HepG2 (cell line): ENCODE measurements around the gene RMDN2. TPM values are rescaled to one million over a fixed set of nuclear protein-coding genes. Genes with fewer than 3 reads are reported as not detected.
"Not testable (repeated sequence)": the region's sequence is repeated elsewhere in the genome, so short reads cannot be mapped to it uniquely, and the experiment has no call there.

ENCODE experiments used
- ATAC-seq: fragments of 200-7000 bp; cut with Tn5 transposase; 3 replicates; pipeline ENCODE4 v1.9.1; 2020; ENCODE audit warnings: mild to moderate bottlenecking, moderate library complexity
- BruUV-seq: library from RNA; stranded (reverse); fragments of 400-500 nt; replicated peaks from 2 replicates; lab custom pipeline; 2021; lab: Mats Ljungman, UMichigan
- CTCF ChIA-PET: fragments of 300-600 bp; formaldehyde crosslinking; extraction: SDS; loops from one replicate; lab custom pipeline; 2021; ENCODE audit warnings: low total read pairs, inconsistent platforms, low intra/inter-chr PET ratio; lab: Yijun Ruan, JAX
- POLR2A ChIA-PET: fragments of 350-600 bp; sonication (Branson Sonifier 250); formaldehyde crosslinking; loops from one replicate; lab custom pipeline; 2020; ENCODE audit warnings: antibody characterized with exemption, inconsistent platforms; lab: Yijun Ruan, JAX
- DNase-seq: peaks from one replicate; pipeline ENCODE4 v3.0.0-alpha.2; 2015; ENCODE audit warnings: low spot score
- FAIRE-seq: peaks from 3 replicates; lab custom pipeline; 2011; peaks lifted over from hg19 to GRCh38; lab: Jason Lieb, UNC
- H2AFZ ChIP-seq: one replicate; pipeline ENCODE4 v1.6.1; 2011; ENCODE audit warnings: low read length, inconsistent platforms
- H3K27ac ChIP-seq: fragments of 300-600 bp; 3 replicates; pipeline ENCODE4 v1.8.0; 2011; ENCODE audit warnings: mixed run types, mild to moderate bottlenecking, mixed read lengths, low read length, inconsistent platforms; ENCODE audit not compliant: insufficient read depth; ENCODE audit errors: extremely low read length
- H3K27me3 ChIP-seq, 2 experiments: fragments of 200-600 bp in 1 of 2; 2 replicates in 1 of 2; 3 replicates in 1 of 2; pipeline versions ENCODE4 v1.6.0 to v1.8.0; 2011; ENCODE audit warnings: low read length in 2 of 2, mild to moderate bottlenecking in 2 of 2, moderate library complexity in 2 of 2, inconsistent platforms in 1 of 2; ENCODE audit not compliant: insufficient read depth in 2 of 2, control insufficient read depth in 1 of 2
- H3K36me3 ChIP-seq, 2 experiments: fragments of 200-600 bp in 1 of 2; replicated peaks in 1 of 2; 2 replicates in 1 of 2; 3 replicates in 1 of 2; pipeline versions ENCODE4 v1.5.1 to v1.8.0; 2011; ENCODE audit warnings: low read length in 2 of 2, inconsistent platforms in 1 of 2; ENCODE audit not compliant: insufficient read depth in 2 of 2, control insufficient read depth in 1 of 2
- H3K4me1 ChIP-seq: 2 replicates; pipeline ENCODE4 v1.5.1; 2012; ENCODE audit warnings: low read length, inconsistent platforms; ENCODE audit not compliant: insufficient read depth
- H3K4me2 ChIP-seq: 2 replicates; pipeline ENCODE4 v1.6.0; 2011; ENCODE audit warnings: low read depth, low read length, inconsistent platforms
- H3K4me3 ChIP-seq, 3 experiments: fragments of 200-600 bp in 1 of 3; sonication (generic), shearing (Covaris generic) in 1 of 3; replicated peaks in 1 of 3; 2 replicates each; pipeline ENCODE4 v1.5.1; 2011 to 2016; ENCODE audit warnings: low read length in 3 of 3, inconsistent platforms in 2 of 3, low read depth in 2 of 3, mild to moderate bottlenecking in 2 of 3, control low read depth in 1 of 3, mixed read lengths in 1 of 3; ENCODE audit not compliant: insufficient read depth in 1 of 3
- H3K79me2 ChIP-seq: one replicate; pipeline ENCODE4 v1.6.1; 2011; ENCODE audit warnings: low read length, inconsistent platforms; ENCODE audit not compliant: insufficient read depth
- H3K9ac ChIP-seq: 2 replicates; pipeline ENCODE4 v1.6.0; 2011; ENCODE audit warnings: mild to moderate bottlenecking, low read depth, low read length, inconsistent platforms; ENCODE audit not compliant: insufficient read depth
- H3K9me3 ChIP-seq: 2 replicates; pipeline ENCODE4 v1.5.1; 2012; ENCODE audit warnings: mild to moderate bottlenecking, low read length
- H4K20me1 ChIP-seq: 2 replicates; pipeline ENCODE4 v1.6.0; 2011; ENCODE audit warnings: inconsistent platforms, mild to moderate bottlenecking, low read length, moderate library complexity; ENCODE audit not compliant: insufficient read depth
- GABPB1 ChIP-seq: IDR thresholded peaks from 2 replicates; pipeline ENCODE4 v1.6.1; 2016; ENCODE audit warnings: mild to moderate bottlenecking, missing genetic modification reagents, moderate library complexity, missing compliant biosample characterization
- REXO4 ChIP-seq: sonication (generic); formaldehyde crosslinking; IDR thresholded peaks from 2 replicates; pipeline ENCODE4 v1.8.0; 2022; ENCODE audit warnings: missing genetic modification reagents, mild to moderate bottlenecking, borderline replicate concordance
- ZBTB40 ChIP-seq, 2 experiments: fragments of 450-650 bp in 1 of 2; sonication (generic) in 1 of 2; formaldehyde crosslinking in 1 of 2; IDR thresholded peaks; 2 replicates each; pipeline versions ENCODE4 v1.6.1 to v1.8.0; 2016 to 2022; ENCODE audit warnings: antibody characterized with exemption in 1 of 2, mild to moderate bottlenecking in 1 of 2, missing genetic modification reagents in 1 of 2
- ZNF17 ChIP-seq: sonication (generic); formaldehyde crosslinking; IDR thresholded peaks from 2 replicates; pipeline ENCODE4 v1.5.0; 2020; ENCODE audit warnings: mild to moderate bottlenecking, missing genetic modification reagents
- ZNF496 ChIP-seq: sonication (generic); formaldehyde crosslinking; IDR thresholded peaks from 2 replicates; pipeline ENCODE4 v1.8.1; 2023; ENCODE audit warnings: mild to moderate bottlenecking, moderate library complexity, missing genetic modification reagents; ENCODE audit not compliant: insufficient replicate concordance
- WGBS: methylation state at CpG from one replicate; pipeline ENCODE4 v1.1.6; 2017; ENCODE audit warnings: low lambda C conversion rate; 5-methylcytosine and 5-hydroxymethylcytosine counted together
- in situ Hi-C: cut with HindIII; loops from 2 replicates; pipeline ENCODE4 v1.10.0; 2017; ENCODE audit warnings: low pct_unique_long_range_greater_than_20kb; ENCODE audit not compliant: extremely low pct_ligation_motif_present
- intact Hi-C: fragments of 100-400 bp; cut with micrococcal nuclease; formaldehyde crosslinking; loops from one replicate; pipeline ENCODE4 v1.10.0; 2022; ENCODE audit not compliant: unreplicated experiment
- polyA plus RNA-seq, 8 experiments: library from polyadenylated mRNA; depleted of rRNA in 3 of 8; stranded (reverse) in 7 of 8; unstranded in 1 of 8; fragments of >200 nt; fragmentation: Illumina TruSeq in 4 of 8; extraction: Trizol in 4 of 8; gene quantifications; 2 replicates each; pipeline versions ENCODE4 v1.2.1 to v1.2.3, GENCODE V29; 2011 to 2016; ENCODE audit warnings: low read depth in 4 of 8, missing spikeins in 1 of 8, mixed read lengths in 1 of 8; ENCODE audit not compliant: insufficient read depth in 1 of 8
- total RNA-seq, 5 experiments: library from RNA; depleted of rRNA; stranded (reverse); fragments of >200 nt; fragmentation: Illumina TruSeq; extraction: Trizol; gene quantifications; 2 replicates each; pipeline ENCODE4 v1.2.3, GENCODE V29; 2016; ENCODE audit warnings: low read depth in 1 of 5

Gene RMDN2
- total and polyA plus RNA-seq, 2 of the 13 experiments (the other 11 are each of a cell fraction or from before 2014, with no cell fraction given), result 2.3 to 8.9 TPM

GRCh38 chr2:37941267-37941666, 16.2 kb downstream of the RMDN2 start:
- FAIRE-seq, H3K79me2 ChIP-seq, H4K20me1 ChIP-seq, DNase-seq, H3K9me3 ChIP-seq, H3K36me3 ChIP-seq, H2AFZ ChIP-seq, ATAC-seq, H3K27me3 ChIP-seq, H3K4me3 ChIP-seq, BruUV-seq, CTCF ChIA-PET, H3K9ac ChIP-seq, intact Hi-C loops, H3K4me1 ChIP-seq, in situ Hi-C loops, H3K27ac ChIP-seq, H3K4me2 ChIP-seq: not testable (repeated sequence)
- peak; percentile 91; the same call in 1 of the 2 replicates for TF ChIP-seq ZNF17 (CRISPR knock-in tag)
- WGBS, result 91% methylated on average over 8 of the region's 8 CpGs
- POLR2A ChIA-PET, result interaction anchor here (1.2 kb wide), 1 partner anchor 16 kb away, joined by 3 read pairs; the partner anchor contains the start of gene RMDN2

DNA sequence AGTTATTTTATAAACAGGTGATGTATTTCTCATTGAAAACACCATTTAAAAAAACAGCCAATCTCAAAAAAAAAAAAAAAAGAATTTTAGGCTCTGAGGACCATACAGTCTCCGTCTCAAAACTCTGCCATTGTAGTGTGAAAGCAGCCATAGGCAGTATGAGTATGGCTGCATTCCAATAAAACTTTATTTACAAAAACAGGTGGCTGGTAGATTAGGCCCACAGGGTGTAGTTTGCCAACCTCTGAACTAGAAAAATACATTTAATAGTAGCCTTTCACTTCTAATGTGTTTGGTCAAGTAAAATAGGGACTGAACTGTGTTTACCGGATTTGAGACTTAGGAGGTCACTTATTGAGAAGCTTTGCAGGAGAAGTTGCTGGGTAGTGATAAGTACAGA, 19.2 kb downstream of the RMDN2 start:
- CTCF ChIA-PET, result no interaction called here
- ATAC-seq, result no peak
- H3K9me3 ChIP-seq, result peaks cover 6% of the 10 kb centered on the region; the same call in 1 of the 2 replicates
- H3K4me2 ChIP-seq, result no peak overlapping the region
- 96% methylated on average over 2 of the region's 2 CpGs for WGBS
- H3K79me2 ChIP-seq, result no peaks in the 10 kb centered on the region
- peaks cover 7% of the 10 kb centered on the region; the same call in 1 of the 2 replicates for H3K4me1 ChIP-seq
- no peak overlapping the region for H3K4me3 ChIP-seq
- no peaks in the 10 kb centered on the region for H3K27me3 ChIP-seq
- no peak overlapping the region for H3K9ac ChIP-seq
- H2AFZ ChIP-seq, result no peak overlapping the region
- no peak for FAIRE-seq
- in situ Hi-C loops (no loop called here), intact Hi-C loops (no loop called here)
- POLR2A ChIA-PET, result no interaction called here
- no peaks in the 10 kb centered on the region for H3K36me3 ChIP-seq
- no TSS peak for BruUV-seq
- H3K27ac ChIP-seq, result no peak overlapping the region
- H4K20me1 ChIP-seq, result no peaks in the 10 kb centered on the region
- no peak for DNase-seq
- TF ChIP-seq GABPB1 (CRISPR knock-in tag), result no peak
- peak; percentile 12; the same call in 1 of the 2 replicates for TF ChIP-seq ZBTB40 (IDR thresholded peaks at IDR 0.05)
- TF ChIP-seq ZBTB40 (CRISPR knock-in tag; IDR thresholded peaks at IDR 0.05), result no peak; the same call in 1 of the 2 replicates
- TF ChIP-seq ZNF496 (CRISPR knock-in tag), result no peak
- TF ChIP-seq REXO4, result no peak
